H1 (cell line): ENCODE measurements around the gene VSTM2L.

Experiments used
- ATF3 ChIP-seq: IDR thresholded peaks from 2 replicates; pipeline ENCODE4 v1.6.1; 2011; ENCODE audit warnings: low read depth, mild to moderate bottlenecking, low read length; ENCODE audit not compliant: insufficient read depth
- CTCF ChIP-seq, 3 experiments: IDR thresholded peaks; 1 replicate in 2 of 3; 2 replicates in 1 of 3; pipeline versions ENCODE4 v1.5.1 to v1.6.1; 2011; ENCODE audit warnings: low read length in 3 of 3, mild to moderate bottlenecking in 3 of 3, inconsistent platforms in 2 of 3, low read depth in 1 of 3, moderate library complexity in 1 of 3; ENCODE audit not compliant: insufficient read depth in 1 of 3; ENCODE audit errors: control extremely low read depth in 1 of 3
- HDAC2 ChIP-seq, 2 experiments: fragments of 300-600 bp in 1 of 2; sonication (generic) in 1 of 2; IDR thresholded peaks; 2 replicates each; pipeline ENCODE4 v1.6.1; 2011 to 2012; ENCODE audit warnings: low read depth in 2 of 2, low read length in 2 of 2, mild to moderate bottlenecking in 2 of 2, moderate library complexity in 2 of 2, borderline replicate concordance in 1 of 2, inconsistent platforms in 1 of 2
- JUN ChIP-seq: IDR thresholded peaks from 2 replicates; pipeline ENCODE4 v1.6.1; 2011; ENCODE audit warnings: low read depth, mild to moderate bottlenecking, improper control_type of control experiment, low read length
- POLR2AphosphoS5 ChIP-seq: IDR thresholded peaks from 2 replicates; pipeline ENCODE4 v1.6.1; 2011; ENCODE audit warnings: low read depth, low read length
- RBBP5 ChIP-seq: IDR thresholded peaks from 2 replicates; pipeline ENCODE4 v1.7.1; 2012; ENCODE audit warnings: low read depth, mild to moderate bottlenecking, inconsistent platforms, low read length, moderate library complexity, borderline replicate concordance
- YY1 ChIP-seq: IDR thresholded peaks from 2 replicates; pipeline ENCODE4 v1.6.1; 2011; ENCODE audit warnings: low read depth, mild to moderate bottlenecking, low read length

DNA sequence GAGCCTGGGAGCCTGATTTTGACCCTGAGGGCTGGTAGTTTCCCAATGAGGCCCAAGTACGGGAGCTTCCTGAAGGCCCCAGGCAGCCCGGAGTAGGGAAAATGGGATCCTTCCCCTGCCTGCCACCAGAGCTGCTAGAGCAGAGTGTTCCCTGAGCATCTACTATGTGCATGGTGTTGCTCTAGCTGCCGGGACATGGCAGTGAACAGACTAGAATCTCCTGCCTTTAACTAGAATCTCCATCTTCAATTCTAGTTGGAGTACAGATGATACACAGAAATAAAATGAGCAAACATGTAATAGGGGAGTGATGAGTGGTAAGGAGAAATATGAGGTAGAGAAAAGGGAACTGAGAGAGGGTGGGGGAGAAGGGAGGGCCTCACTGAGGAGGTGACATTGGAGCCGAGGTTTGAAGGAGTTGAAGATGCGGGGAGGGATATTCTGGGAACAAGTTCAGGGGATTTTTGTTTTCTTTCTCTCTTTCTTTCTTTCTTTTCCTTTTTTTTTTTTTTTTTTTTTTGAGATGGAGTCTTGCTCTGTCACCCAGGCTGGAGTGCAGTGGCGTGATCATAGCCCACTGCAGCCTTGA, 18.5 kb downstream of the VSTM2L start:
- no peak for TF ChIP-seq ATF3
- no peak for TF ChIP-seq YY1
- no peak for TF ChIP-seq POLR2AphosphoS5
- TF ChIP-seq CTCF (IDR thresholded peaks at IDR 0.05; ENCODE audit: control extremely low read depth in 1 of 3, insufficient read depth in 1 of 3, low read depth in 1 of 3, low read length in 3 of 3): no peak
- TF ChIP-seq JUN: no peak
- no peak for TF ChIP-seq HDAC2 (IDR thresholded peaks at IDR 0.05; ENCODE audit: borderline replicate concordance in 1 of 2, low read depth in 2 of 2, low read length in 2 of 2)
- TF ChIP-seq RBBP5: no peak
